HG03354 (cell line): ENCODE data around the gene UNC45A.

Source experiments
- ATAC-seq: cut with Tn5 transposase; IDR thresholded peaks from one replicate; pipeline ENCODE4 v1.9.1; 2021; ENCODE audit warnings: mild to moderate bottlenecking; ENCODE audit not compliant: unreplicated experiment, poor library complexity, severe bottlenecking

Gene UNC45A, protein sequence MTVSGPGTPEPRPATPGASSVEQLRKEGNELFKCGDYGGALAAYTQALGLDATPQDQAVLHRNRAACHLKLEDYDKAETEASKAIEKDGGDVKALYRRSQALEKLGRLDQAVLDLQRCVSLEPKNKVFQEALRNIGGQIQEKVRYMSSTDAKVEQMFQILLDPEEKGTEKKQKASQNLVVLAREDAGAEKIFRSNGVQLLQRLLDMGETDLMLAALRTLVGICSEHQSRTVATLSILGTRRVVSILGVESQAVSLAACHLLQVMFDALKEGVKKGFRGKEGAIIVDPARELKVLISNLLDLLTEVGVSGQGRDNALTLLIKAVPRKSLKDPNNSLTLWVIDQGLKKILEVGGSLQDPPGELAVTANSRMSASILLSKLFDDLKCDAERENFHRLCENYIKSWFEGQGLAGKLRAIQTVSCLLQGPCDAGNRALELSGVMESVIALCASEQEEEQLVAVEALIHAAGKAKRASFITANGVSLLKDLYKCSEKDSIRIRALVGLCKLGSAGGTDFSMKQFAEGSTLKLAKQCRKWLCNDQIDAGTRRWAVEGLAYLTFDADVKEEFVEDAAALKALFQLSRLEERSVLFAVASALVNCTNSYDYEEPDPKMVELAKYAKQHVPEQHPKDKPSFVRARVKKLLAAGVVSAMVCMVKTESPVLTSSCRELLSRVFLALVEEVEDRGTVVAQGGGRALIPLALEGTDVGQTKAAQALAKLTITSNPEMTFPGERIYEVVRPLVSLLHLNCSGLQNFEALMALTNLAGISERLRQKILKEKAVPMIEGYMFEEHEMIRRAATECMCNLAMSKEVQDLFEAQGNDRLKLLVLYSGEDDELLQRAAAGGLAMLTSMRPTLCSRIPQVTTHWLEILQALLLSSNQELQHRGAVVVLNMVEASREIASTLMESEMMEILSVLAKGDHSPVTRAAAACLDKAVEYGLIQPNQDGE

DNA sequence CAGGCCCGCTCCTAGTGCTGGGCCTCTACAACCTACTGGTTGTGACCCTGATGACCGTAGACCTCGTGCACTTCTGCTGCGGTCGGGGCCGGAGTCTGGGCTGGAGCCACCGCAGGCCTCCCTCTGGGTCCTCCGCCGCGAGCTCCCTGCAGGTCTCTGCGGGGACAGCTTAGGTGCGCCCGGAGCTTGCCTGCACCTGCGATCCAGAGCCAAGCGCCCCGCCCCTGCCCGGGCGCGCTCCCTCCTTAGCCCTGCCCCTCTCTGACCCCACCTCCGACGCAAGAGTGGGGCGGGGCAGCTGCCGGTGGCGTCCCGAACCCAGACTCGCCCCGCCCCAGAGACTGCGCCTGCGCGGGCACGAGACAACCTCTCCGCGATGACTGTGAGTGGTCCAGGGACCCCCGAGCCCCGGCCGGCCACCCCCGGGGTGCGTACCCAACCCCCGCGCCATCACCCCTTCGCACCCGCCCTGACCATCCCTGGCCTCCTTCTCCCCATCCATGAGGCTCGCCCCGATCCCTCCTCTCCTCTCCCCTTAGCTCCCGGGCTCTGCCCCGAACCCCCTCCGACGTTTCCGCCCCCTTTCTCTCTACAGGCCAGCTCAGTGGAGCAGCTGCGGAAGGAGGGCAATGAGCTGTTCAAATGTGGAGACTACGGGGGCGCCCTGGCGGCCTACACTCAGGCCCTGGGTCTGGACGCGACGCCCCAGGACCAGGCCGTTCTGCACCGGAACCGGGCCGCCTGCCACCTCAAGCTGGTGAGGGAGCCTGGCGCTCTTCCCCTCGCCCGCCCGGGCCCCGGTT is at the start of gene UNC45A:
UNC45A (plus strand) TSS at position 337 of the 803 bp plus-strand sequence; CDS start at position 377, 40 bp downstream.
- peak; percentile 65 for ATAC-seq

DNA sequence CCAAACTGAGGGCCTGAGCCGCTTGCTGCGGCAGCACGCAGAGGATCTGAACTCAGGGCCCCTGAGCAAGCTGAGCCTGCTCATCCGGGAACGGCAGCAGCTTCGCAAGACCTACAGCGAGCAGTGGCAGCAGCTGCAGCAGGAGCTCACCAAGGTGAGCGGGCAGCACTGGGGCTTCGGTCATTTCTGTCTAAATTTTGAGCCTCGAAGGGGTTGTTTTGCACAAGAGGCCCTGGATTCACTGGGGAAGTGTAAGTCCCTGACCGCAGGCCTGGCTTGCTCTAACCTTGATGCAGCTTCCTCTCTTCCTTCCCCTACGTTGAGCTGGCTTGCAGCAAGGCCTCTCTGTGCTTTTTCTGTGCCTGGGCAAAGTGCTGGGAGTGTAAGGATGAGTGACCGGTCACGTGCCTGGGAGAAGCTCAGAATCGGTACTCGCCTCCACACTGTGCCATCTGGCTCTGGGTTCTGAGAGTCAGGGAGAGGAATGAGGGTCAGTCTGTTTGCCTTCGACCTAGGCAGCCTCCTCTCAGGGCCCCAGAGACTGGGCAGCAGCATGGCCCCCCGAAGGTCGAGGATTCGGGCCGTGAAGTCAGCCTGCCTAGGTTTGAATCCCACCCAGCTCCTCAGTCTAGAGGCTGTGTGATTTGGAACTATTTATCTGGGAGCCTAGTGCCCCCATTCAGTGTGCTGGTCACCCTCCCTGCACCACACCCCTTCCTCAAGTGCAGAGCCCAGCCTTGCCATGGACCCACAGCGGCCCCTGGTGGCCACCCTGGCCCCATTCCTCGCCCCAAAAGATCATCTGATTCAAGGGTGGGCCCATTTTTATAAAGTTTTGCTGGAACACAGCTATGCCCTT is 49.4 kb upstream of the UNC45A start:
- ATAC-seq: peak; percentile 55

DNA sequence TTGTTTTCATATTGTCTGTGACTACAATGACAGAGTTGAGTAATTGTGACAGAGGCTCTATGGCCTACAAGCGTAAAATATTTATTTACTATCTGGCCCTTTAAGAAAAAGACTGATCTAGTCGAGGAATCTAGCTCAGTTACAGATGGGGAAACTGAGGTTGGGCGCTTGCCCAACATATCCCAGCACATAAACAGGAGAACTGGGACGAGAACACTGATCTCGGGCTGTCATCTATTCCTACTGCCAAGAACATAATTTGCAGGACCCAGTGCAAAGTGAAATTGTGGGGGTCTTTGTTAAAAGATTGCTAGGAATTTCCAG is 48.8 kb upstream of the UNC45A start:
- ATAC-seq: no peak

DNA sequence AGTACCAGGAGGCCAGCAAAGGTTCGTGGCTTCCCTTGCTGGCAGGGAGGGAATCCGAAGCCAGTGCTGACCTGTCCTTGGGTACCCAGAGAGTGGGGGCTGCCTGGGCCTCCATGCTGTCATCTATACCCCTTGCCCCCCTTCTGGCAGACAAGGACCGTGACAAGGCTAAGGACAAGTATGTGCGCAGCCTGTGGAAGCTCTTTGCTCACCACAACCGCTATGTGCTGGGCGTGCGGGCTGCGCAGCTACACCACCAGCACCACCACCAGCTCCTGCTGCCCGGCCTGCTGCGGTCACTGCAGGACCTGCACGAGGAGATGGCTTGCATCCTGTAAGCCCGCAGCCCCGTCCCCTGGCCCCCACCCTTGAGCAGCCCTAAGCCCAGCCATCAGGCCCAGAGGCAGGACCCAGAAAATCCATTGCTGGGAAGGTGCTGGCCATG is 48.0 kb upstream of the UNC45A start:
- ATAC-seq: no peak

DNA sequence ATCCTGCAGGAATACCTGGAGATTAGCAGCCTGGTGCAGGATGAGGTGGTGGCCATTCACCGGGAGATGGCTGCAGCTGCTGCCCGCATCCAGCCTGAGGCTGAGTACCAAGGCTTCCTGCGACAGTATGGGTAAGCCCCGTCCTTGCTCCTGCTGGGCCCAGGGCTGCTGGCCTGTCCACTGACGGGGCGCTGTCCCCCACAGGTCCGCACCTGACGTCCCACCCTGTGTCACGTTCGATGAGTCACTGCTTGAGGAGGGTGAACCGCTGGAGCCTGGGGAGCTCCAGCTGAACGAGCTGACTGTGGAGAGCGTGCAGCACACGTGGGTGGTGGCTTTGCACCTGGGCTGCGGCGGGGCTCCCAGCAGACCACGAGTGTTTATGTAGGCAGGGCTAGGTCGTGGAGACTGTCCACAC is 45.8 kb upstream of the UNC45A start:
- ATAC-seq: no peak

DNA sequence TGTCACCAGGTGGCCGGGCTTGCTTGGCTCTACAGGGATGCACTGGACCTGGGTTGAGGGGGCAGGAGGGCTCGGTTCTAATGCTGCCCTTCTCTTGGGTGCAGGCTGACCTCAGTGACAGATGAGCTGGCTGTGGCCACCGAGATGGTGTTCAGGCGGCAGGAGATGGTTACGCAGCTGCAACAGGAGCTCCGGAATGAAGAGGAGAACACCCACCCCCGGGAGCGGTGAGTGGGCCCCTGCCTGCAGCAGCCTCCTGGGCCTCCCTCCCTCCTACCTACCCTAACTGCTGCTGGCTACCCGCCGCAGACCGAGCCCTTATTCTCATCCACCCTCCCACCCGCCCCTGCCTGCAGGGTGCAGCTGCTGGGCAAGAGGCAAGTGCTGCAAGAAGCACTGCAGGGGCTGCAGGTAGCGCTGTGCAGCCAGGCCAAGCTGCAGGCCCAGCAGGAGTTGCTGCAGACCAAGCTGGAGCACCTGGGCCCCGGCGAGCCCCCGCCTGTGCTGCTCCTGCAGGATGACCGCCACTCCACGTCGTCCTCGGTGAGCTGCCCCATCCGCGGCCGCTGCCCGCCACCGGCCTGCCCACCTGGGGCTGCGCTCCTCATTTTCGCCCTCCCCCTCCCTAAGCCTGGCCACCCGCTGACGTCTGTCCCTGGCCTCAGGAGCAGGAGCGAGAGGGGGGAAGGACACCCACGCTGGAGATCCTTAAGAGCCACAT is 45.2 kb upstream of the UNC45A start:
- ATAC-seq: no peak

DNA sequence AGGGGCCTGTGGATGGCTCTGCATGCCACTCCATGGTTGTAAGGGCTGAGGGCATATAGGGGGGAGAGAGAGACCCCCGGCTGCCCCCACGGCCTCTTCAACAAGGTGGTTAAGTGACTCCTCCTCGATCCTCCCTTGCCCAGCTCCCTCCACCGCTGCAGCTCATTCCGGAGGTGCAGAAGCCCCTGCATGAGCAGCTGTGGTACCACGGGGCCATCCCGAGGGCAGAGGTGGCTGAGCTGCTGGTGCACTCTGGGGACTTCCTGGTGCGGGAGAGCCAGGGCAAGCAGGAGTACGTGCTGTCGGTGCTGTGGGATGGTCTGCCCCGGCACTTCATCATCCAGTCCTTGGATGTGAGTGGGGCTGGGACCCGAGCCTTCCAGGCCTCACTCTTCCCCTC is 44.2 kb upstream of the UNC45A start:
- no peak for ATAC-seq

DNA sequence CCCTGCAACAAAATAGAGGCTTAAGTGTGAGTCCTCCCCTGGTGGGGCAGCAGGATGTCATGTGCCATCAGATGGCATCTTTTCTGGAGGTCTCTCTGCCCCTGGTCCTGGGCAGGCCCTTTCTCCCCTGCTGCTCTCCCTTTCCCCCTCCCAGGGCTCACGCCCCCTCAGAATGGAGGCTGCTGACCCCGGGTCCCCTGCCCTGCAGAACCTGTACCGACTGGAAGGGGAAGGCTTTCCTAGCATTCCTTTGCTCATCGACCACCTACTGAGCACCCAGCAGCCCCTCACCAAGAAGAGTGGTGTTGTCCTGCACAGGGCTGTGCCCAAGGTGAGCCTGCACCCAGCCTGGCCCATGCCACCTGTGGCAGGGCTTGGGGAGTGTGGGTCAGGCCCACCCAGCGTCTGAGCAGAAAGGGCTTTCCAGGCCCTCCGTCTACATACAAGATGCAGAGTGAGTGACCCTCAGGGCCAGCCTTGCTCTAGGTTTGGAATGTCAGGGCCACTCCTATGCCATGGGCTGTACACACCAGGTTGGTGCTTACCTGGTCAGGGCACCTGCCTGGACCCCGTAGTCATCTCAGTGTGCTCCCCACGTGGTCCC is 43.6 kb upstream of the UNC45A start:
- no peak for ATAC-seq

DNA sequence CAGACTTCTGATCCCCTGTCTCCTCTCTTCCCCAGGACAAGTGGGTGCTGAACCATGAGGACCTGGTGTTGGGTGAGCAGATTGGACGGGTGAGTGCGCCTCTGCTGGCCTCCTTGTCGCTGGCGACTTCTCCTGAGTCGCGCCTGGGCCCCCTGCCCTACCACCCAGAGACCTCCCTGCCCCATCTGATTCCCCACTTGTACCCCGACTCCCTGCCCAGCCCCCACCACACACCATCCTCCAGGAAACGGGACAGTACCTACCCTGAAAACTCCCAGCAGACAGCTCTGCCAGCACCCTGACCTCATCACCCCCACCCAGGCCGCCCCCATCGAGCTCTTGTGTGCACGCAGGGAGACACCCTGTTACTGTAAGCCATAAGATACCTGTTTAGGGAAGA is 43.1 kb upstream of the UNC45A start:
- no peak for ATAC-seq

DNA sequence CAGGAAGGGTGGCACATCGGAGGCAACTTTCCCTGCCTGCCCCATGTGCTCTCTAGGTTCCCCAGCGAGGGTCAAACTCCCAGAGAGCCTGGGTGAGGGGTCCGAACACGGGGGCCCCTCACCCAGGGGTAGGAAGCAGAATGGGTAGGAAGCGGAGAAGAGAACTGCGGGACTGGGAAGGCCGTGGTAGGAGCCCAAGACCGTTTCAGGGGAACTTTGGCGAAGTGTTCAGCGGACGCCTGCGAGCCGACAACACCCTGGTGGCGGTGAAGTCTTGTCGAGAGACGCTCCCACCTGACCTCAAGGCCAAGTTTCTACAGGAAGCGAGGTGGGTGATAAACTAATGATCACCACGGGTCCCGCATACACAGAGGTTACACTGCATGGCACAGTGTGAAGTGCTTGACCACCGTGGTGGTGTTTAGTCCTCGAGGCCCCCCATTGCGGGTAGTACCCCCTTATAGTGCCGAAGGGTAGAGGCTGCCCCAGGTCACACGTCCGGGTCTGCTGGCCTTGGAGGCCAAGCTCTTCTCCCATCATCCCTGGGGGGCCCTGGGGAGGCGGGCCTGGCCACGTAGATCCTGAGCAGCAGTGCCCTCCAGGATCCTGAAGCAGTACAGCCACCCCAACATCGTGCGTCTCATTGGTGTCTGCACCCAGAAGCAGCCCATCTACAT is 42.4 kb upstream of the UNC45A start:
- ATAC-seq: no peak

DNA sequence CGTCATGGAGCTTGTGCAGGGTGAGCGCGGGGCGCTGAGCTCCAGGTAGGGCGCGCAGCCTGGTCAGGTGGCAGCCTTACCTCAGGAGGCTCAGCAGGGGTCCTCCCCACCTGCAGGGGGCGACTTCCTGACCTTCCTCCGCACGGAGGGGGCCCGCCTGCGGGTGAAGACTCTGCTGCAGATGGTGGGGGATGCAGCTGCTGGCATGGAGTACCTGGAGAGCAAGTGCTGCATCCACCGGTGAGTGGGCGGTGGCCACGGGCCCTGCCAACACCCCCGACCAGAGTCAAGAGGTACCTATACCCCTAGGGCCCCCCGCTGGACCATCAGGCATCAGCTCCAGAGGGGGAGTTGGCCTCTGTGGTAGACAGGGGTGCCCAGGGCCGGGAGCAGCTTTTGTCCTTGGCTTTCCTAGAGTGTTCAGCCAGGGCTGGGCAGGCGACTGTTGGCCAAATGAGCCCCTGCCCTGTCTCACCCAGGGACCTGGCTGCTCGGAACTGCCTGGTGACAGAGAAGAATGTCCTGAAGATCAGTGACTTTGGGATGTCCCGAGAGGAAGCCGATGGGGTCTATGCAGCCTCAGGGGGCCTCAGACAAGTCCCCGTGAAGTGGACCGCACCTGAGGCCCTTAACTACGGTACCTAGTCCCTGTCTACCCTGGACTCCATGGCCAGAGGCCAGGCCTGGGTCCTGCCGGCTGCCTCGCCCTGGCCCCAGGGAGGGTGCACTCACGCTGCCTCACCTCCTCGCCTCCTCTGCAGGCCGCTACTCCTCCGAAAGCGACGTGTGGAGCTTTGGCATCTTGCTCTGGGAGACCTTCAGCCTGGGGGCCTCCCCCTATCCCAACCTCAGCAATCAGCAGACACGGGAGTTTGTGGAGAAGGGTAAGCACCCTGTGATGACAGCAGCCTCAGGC is 41.7 kb upstream of the UNC45A start:
- no peak for ATAC-seq

DNA sequence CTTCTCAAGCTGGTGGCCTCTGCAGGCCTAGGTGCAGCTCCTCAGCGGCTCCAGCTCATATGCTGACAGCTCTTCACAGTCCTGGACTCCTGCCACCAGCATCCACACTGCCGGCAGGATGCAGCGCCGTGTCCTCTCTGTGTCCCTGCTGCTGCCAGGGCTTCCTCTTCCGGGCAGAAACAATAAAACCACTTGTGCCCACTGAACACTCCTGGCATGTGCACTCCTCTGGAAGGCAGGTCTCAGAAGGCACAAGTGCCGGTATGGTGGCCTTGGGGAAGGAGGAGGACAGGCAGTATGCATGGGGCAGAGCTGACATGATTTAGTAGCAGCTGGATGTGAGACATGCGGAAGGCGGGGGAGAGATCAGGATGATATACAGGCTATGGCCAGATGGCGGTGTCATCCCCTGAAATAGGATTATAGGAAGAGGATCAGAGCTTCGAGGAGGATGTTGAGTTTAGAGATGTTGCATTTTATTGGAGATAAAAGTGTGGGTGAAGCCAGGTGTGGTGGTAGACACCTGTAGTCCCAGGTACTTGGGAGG is 39.4 kb upstream of the UNC45A start:
- no peak for ATAC-seq

DNA sequence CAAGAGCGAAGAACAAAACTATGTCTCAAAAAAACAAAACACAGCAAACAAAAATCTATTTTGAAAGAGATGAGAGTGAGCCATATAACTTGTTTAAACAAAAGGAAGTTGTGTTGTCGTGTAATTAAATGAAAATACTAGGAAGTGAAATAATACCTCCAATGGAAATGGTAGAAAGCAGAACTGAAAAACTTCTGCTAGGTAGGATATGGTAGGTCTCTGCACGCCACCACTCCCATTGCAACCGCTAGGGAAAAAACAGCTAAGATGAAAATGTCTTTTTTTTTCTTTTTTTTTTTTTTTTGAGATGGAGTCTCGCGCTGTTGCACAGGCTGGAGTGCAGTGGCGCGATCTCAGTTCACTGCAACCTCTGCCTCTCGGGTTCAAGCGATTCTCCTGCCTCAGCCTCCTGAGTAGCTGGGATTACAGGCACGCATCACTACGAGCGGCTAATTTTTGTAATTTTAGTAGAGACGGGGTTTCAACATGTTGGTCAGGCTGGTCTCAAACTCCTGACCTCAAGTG is 37.9 kb upstream of the UNC45A start:
- ATAC-seq: peak; percentile 52

DNA sequence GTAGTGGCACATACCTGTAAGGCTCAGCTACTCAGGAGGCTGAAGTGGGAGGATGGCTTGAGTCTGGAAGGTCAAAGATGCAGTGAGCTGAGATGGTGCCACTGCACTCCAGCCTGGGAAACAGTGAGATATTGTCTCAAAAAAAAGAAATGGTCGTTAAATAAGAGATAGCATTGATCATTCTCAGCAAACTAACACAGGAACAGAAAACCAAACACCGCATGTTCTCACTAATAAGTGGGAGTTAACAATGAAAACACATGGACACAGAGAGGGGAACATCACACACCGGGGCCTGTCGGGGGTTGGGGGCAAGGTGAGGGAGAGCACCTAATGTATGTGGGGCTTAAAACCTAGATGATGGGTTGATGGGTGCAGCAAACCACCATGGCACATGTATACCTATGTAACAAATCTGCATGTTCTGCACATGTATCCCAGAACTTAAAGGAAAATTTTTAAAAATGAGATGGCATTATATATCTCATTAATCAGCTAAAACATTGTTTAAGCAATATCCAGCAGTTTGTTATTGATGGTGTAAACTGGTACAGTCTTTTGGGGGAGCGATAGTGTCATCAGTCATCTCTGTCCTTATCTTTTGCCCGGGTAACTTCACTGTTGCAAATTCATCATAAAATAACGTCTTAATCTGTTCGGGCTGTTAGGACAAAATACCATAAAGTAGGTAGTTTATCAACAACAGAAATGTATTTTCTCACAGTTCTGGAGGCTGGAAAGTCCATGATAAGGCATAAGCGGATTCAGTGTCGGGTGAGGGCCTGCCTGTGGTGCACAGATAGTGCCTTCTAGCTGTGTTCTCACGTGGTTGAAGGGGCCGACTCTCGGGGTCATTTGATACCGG is 33.7 kb upstream of the UNC45A start:
- no peak for ATAC-seq
